Fibroblast of lung (primary cell): ENCODE measurements around the gene NUAK2.

Source experiments
- CTCF ChIP-seq, 2 donors: IDR thresholded peaks in 1 of 2; conservative IDR thresholded peaks in 1 of 2; 1 replicate in 1 of 2; 2 replicates in 1 of 2; pipeline ENCODE4 v1.5.1; 2011 to 2012; ENCODE audit warnings: low read length in 2 of 2, control low read depth in 1 of 2, inconsistent platforms in 1 of 2, low read depth in 1 of 2, mild to moderate bottlenecking in 1 of 2
- EZH2 ChIP-seq: IDR thresholded peaks from 2 replicates; pipeline ENCODE4 v1.5.1; 2012; ENCODE audit warnings: low read length, control low read depth, mild to moderate bottlenecking; ENCODE audit errors: missing control alignments

- no peak for TF ChIP-seq CTCF (conservative IDR thresholded peaks at IDR 0.05 in 1 of 2, IDR thresholded peaks at IDR 0.05 in 1 of 2; ENCODE audit: low read depth in 1 of 2, low read length in 2 of 2)
- TF ChIP-seq EZH2 = no peak
These were observed 18.2 kb upstream of the NUAK2 start for GRCh38 chr1:205339717-205340116.
